ENCODE results near the gene ZFYVE27.

GRCh38 chr10:97708976-97709946, 27.7 kb upstream of the ZFYVE27 start:
- TF ChIP-seq PRDM4 (tag by site-specific recombination; IDR thresholded peaks at IDR 0.05) (no peak), CTCF (tag by site-specific recombination; IDR thresholded peaks at IDR 0.05) (no peak), ZNF768 (tag by site-specific recombination; IDR thresholded peaks at IDR 0.05) (no peak)

Measured in HEK293 (cell line).